NCI-H1436 treated with DMSO at 0.1 percent for 48 hours (cell line): Measurements from ENCODE around the gene FADS1.

Experiments used
- DNase-seq: peaks from one replicate; lab custom pipeline; 2025; lab: John Stamatoyannopoulos, UW

Gene FADS1

DNA sequence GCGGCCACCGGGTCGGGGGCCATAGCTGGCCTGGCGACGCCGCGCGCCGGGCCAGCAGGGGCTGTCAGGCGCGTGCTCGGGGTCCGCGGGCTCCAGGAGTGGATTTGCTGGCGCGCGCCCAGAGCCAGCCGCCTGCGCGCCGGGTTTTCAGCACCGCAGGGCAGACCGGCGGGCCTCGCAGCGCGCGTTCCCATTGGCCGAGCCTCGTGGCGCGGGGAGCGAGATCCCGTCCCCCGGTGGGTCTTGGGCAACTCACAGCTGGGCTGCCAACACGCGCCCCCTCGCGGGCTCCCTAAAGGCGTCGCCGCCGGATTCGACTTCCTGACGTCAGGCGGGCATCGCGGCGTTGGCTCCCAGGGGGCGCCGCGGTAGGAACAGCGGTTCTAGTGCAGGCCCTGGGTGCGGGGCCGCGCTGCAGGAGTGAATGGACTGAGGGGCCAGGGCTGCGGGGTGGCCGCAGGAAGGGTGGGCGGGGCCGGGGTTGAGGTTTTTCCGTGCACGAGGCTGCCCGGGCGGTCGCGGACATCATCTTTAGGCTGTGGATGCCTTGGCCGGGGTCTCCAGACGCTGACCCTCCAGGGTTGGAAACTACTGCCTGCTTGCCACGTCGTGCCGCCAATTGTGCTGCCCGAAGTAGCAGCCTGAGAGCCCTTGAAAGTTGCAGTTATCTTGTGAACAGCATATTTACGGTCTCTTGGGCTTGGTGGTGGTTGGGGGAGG lies at the start of gene FADS1:
Gene FADS1, minus strand, starts transcription at position 268 of the 720 bp plus-strand sequence. Its CDS starts 74 bp downstream, at position 194.
- peak; percentile 88 for DNase-seq

DNA sequence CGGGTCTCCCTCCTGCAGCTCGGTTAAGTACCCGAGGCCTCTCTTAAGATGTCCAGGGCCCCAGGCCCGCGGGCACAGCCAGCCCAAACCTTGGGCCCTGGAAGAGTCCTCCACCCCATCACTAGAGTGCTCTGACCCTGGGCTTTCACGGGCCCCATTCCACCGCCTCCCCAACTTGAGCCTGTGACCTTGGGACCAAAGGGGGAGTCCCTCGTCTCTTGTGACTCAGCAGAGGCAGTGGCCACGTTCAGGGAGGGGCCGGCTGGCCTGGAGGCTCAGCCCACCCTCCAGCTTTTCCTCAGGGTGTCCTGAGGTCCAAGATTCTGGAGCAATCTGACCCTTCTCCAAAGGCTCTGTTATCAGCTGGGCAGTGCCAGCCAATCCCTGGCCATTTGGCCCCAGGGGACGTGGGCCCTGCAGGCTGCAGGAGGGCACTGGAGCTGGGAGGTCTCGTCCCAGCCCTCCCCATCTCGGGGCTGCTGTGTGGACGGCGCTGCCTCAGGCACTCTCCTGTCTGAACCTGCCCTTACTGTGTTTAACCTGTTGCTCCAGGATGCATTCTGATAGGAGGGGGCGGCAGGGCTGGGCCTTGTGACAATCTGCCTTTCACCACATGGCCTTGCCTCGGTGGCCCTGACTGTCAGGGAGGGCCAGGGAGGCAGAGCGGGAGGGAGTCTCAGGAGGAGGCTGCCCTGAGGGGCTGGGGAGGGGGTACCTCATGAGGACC lies 49.6 kb upstream of the FADS1 start:
- no peak for DNase-seq

DNA sequence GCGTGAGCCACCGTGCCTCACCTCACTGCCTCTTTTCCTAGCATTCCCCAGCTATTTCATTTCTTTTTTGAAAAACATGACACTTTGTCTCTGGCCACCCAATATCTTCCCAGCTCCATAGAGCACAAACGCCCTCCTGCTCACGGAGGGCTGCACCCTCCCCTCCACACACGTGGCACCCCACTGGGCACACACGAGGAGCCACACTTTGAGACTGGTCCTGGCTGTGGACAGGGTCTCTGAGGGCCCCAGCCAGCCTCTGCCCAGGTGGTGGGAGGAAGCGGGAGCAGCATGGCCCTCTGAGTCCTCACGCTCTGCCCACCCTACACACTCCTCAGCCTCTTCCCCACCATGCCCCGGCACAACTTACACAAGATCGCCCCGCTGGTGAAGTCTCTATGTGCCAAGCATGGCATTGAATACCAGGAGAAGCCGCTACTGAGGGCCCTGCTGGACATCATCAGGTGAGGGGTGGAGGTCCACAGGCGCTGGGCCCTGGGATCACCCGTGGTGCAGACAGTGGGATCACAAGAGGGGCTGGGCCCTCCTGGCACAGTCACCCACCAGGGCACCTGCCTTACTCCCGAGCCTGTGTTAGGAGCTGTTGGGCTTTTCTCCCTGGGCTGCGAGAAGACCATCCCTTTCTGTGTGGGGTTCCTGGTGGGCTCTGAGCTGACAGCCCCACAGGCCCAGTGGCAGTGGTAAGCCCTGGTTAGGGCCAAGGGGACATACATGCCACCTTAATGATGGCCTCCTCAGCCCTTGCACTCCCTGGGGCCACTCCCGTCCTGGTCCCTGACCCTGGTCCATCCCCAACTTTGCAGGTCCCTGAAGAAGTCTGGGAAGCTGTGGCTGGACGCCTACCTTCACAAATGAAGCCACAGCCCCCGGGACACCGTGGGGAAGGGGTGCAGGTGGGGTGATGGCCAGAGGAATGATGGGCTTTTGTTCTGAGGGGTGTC lies 48.3 kb upstream of the FADS1 start:
- no peak for DNase-seq

DNA sequence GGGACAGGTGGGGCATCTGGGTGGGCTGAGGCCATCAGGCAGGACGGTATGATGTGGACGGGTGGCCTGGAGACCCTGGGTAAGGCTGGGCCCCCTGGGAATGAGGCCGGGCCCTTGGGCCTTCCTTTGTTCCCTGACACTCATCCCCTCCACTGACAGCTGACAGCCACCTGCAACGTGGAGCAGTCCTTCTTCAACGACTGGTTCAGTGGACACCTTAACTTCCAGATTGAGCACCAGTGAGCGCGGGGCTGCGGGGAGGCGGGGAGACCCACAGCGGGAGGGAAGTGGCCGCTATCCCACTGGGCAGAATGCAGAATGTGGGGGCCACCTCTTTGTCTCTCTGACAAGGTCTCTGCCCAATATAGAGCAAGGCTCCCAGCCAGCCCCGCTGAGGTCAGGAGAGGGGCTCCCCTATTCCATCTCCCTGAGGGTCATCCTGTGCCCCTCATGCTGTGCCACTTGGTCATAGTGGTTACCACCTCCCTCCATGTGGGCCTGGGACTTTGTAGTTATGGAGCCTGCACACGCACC lies 46.8 kb upstream of the FADS1 start:
- DNase-seq, result no peak

DNA sequence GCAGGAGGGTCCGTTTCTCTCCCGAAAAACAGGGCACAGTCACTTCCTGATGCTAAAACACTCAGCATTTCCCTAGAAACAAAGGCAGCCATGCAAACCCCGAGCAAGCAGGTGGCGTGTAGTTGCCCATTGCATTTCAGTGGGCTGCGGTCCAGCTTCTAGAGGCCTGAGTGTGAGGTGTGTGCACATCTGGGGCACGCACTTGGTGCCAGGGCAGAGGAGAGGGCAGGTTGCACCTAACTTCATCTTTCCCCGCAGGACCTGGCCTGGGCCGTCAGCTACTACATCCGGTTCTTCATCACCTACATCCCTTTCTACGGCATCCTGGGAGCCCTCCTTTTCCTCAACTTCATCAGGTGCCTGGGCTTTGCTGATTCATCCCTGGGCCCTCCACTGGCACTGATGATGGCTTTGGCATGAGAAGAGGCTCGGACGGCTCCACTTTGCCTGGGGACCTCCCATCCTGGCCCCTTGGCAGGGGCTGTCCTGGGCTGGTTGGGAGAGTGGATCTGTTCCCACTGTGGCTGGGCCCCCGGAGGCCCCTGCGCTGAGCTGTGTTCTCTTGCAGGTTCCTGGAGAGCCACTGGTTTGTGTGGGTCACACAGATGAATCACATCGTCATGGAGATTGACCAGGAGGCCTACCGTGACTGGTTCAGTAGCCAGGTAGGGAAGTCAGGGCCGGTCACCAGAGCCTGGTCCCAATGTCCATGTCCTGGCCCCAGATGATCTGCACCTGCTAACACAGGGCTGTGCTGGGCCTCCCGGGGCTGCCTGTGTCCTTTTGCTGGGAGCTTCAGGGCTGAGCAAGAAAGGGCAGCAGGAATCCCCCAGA lies 46.1 kb upstream of the FADS1 start:
- no peak for DNase-seq

DNA sequence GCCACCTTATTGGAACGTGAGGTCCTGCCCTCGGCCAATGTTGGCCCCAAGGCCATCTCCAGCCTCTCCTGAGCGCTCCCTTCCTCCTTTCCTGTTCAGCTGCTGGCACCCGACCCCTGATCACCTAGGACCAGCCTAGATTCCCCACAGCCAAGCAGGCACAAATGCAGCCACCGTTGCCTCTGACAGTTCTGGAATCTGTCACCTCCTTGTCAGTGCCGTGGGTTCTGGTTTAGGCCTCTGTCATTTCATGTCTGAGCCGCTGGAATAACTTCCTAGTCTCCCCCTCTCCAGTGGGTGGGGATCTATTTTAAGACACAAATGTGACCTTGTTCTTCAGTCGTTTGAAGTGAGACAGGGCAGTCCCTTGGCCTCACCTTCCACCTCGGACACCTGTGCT lies 44.8 kb upstream of the FADS1 start:
- DNase-seq, result no peak

DNA sequence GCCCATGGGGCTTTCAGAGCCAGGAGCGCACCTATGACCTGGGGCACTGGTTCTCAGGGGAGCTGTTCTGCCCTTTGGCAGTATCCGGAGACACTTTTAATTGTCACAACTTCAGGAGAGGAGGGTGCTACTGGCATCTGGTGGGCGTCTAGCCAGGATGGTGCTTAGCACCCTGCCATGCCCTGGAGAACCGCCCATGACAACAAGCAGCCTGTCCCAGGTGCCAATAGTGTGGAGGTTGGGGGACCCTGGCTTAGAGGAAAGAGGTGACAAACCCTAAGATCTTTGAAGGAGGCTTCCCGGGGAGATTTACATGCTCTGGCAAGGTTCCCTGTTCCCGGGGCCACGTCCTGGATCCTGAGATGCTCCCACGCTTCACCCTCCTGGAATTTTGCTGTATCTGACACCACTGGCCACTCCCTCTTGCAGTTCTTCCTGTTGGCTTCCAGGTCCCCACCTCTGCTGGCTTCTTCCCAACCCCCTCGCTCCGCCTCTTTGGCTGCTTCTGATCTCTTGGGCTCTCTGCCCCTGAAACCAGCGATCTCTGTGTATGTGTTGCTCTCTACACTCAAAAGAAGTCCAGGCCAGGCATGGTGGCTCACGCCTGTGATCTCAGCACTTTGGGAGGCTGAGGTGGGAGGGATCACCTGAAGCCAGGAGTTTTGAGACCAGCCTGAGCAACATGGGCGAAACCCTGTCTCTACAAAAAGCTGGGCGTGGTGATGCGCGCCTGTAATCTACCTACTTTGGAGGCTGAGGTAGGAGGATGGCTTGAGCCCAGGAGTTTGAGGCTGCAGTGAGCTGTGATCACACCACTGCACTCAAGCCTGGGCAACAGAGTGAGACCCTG lies 43.5 kb upstream of the FADS1 start:
- DNase-seq, result no peak

DNA sequence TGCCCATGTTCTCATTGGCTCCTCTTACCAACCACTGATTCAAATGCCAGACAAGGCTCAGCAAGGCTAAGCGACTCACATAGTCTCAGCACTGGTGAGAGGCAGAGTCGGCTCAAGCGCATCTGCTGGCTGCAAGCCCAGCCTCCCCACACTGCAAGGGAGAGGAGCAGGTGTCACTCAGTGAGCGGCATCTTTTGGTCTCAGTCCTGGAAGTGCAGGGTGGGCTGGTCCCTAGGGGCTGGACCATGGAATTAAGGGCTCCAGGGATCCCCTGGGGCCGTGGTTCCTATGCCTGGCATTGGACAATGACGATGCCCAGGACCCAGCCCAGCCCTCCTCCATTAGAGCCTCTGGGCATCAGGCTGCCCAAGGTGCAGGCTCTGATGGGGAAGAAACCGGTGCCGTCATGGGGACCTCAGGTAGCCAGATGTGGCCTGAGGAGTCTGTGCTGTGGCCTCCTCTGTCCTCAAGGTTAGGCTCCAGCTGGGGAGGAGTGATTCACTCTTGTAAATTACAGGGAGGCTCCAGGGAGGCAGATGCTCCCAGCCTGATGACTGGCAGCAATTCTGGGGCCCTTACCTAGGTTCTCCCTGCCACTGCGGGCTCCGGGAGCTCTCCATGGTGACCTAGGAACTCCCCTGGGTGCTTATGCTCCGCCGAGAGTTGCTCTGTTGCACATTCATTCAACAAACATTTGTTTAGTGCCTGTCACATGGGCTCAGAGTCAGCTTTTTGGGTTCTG lies 39.3 kb upstream of the FADS1 start:
- DNase-seq, result no peak

DNA sequence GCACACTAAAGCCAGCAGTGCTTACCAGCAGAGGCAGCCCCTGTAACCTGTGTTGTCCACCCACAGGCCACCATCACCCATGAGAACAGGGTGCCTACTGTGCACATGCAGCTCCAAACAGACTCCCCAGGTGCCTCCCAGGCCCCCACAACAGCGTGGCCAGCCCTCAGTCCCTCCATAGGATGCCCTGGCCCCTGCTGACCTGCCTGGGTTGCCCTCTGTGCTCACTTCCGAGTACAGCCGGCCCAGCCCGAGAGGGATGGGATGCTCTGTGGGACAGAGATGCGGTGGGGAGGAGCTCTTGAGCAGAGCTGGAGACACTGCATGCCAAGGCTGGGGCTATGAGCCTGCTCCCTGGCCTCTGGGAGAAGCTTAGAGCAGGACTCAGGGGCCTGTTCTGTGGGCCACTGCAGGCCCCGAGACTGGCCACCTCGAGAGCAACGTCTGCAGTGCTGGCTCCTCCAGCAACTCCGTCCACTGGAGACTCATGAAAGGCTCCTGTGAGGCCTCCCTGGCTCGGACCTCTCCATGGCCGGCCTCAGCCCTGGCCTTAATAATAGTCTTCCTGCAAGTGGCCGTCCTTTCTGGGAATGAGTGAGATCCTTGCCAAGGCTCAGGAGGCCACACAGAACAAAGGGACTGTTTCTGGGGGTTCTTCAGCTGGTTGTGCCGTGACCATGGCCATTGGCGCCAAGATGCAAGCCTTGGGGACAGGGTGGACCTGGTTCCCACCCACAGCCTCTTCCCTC lies 38.3 kb upstream of the FADS1 start:
- DNase-seq, result no peak

DNA sequence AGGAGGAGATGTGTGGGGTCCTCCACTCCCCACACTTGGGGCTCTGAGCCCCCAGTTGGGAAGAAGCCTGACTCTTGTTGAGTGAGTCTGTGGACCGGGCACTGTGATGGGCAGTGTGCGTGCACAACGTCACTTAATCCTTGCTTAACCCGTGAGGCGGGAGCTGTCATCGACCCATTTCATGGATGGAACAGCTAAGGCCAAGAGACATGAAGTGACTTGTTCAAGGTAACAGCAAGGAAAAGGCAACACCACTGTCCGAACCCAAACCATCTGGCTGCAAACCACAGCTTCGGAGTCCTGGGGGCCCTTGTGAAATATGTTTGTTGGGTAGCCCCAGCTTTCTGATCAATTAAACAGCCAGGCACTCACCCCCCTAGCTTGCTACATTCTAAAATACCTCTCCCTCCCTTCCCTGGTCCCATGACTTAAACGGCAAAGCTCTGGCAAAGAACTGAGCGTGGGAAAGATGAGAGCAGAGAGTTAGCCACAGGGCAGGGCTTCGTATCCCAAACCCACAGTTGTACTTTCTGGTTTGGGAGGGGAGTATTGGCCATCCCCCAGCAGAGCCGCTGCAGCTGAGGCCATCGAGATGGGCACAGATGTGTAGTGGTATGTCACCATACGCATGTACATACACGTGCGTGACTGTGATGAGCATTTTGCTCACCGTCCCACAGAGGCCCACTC lies 37.5 kb upstream of the FADS1 start:
- no peak for DNase-seq

DNA sequence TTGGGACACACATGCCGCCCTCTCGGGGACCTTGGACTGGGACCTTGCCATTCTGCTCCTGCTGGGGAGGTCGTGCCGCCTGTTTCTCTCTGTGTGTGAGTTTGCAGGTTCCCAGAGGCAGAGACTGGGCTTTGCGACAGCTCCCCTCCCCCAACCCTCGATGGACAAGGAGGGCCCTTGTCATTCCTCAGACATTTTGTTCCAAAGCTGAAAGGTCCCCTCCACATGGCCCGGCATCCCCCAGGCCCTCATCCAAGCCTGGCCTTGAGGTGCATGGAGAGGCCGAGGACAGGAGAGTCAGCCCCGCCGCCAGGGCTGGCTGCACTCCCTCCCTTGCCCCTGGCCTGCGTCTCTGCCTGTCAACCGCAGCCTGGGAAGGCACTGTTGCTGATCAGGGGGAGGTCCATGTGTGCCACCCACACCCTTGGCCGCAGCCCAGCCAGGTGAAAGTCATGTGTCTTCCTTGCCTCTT lies 36.9 kb upstream of the FADS1 start:
- DNase-seq, result no peak

DNA sequence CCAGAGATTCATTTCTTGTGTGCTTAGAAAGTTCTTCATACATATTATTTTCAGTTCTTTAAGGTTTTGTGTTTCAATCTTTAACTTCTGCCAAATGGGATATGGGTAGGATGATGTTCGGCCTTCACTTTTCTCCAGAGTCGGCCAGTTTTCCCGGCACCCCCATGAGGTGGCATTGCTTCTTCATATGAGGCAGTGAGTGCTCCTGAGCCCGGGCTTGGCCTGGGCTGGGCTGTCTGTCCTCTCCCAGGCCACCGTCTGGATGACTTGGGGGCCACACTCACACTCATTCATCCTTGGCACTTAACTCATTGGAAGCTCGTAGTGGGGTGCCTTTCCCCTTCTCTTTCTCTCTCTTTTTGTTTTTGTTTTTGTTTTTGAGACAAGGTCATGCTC lies 35.1 kb upstream of the FADS1 start:
- no peak for DNase-seq

DNA sequence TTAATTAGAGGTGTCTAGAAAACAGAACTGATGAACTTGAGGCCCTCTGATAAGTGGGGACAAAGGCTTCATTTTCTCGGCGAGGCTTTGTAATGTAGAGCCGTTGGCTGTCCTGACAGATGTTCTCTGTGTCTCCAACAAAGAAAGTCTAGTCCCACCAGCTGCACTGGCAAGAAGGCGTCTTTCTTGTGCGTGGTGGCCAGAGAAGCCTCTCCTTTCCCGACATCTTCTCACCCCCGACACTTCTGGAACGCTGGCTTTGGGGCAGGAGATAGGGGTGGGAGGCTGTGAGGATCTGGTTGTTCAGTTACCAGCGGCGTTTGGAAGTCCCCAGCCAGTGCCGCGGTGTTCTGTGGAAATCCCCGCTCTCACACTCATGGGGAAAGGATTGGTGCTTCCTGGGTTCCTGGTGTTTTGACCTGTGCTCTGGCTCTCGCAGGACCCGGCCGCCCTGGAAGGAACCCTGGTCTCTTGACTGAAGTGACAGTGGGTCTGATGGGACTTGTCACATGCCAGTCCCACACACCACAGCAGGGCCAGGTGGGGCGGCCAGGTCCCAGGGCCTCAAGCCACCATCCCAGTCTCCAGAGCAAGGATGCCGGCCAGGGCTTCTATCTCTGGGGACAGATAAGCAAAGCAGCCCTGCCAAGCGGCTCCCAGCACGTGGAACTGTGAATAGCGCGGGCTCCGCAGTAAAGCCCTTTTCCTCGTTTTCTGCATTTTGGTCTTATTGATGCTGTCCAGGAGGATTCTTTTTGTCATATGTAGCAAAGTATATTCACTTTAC lies 34.5 kb upstream of the FADS1 start:
- no peak for DNase-seq

DNA sequence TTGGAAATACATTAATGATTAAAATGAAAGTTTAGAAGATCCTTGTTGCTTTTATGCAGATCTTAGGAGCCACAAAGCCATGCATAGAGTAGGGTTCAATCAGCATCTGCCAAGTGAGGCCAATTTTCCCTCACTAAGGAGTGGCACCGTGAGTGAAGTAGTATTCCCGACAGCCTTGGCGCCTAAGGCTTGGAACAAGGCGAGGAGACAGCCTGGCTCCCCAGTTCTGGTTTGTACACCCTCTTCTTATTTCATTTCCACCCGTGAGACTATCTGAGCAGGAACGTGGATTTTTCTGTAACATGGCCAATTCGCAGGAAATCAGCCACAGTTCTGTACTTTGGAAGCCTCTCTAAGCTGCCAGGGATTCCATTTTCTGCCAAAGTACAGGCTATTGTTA lies 33.9 kb upstream of the FADS1 start:
- no peak for DNase-seq

DNA sequence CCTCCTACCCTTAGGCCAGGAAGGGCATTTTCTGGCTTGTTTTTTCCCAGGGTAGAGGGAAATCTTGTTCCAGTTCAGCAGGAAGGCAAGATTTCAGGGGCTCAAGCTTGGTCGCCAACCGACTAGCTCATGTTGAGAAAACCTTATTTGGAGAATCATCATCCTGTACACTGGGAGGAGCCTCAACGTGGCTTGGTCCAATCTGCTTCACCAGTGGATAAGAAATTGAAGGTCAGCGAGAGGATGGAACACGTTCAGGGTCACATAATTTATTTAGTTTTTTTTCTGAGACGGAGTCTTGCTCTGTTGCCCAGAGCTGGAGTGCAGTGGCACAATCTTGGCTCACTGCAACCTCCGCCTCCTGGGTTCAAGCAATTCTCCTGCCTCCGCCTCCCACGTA lies 31.8 kb upstream of the FADS1 start:
- no peak for DNase-seq

DNA sequence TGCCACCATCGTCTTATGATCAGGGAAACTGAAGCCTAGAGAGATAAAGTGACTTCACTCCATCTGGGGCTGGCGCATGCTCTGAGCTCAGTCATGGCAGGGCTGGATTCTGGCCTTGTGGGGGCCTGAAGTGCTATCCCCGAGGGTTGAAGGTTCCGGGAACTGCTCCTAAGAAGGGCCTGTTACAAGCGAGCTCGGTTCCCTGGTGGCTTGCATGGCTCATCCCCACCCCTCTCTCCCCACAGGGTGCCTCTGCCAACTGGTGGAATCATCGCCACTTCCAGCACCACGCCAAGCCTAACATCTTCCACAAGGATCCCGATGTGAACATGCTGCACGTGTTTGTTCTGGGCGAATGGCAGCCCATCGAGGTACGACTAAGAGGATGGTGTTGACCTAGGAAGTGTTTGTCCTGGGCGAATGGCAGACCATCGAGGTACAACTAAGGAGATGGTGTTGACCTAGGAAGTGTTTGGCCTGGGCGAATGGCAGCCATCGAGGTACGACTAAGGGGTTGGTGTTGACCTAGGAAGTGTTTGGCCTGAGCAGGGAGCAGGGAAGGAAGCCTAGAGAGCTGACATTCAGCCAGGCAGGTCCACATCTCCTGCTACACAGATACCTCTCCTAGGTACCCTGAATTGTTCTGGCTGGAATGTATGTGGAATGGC lies 31.2 kb upstream of the FADS1 start:
- DNase-seq, result no peak
